H1 (cell line): ENCODE measurements around the gene SULF2. TPM values are rescaled to one million over a fixed set of nuclear protein-coding genes. Genes with fewer than 3 reads are reported as not detected.

Experiments used
- CHD7 ChIP-seq: fragments of 300-600 bp; sonication (generic); IDR thresholded peaks from 2 replicates; pipeline ENCODE4 v1.7.1; 2012; ENCODE audit warnings: low read length, moderate library complexity, mild to moderate bottlenecking, inconsistent platforms; ENCODE audit not compliant: insufficient replicate concordance
- MAX ChIP-seq: IDR thresholded peaks from 2 replicates; pipeline ENCODE4 v1.6.1; 2012; ENCODE audit warnings: inconsistent platforms
- polyA plus RNA-seq, 7 experiments: library from polyadenylated mRNA; depleted of rRNA in 3 of 7; stranded (reverse) in 5 of 7; unstranded in 2 of 7; fragments of >200 nt in 5 of 7; fragments of 200-250 nt in 2 of 7; gene quantifications; 1 replicate in 5 of 7; 2 replicates in 1 of 7; 4 replicates in 1 of 7; pipeline versions ENCODE4 v1.2.1 to v1.2.3, GENCODE V29; 2011 to 2013; ENCODE audit warnings: missing spikeins in 2 of 7, mixed read lengths in 2 of 7
- total RNA-seq: library from RNA; stranded (reverse); fragmentation: NEBNext Ultra II Directional; extraction: Animal tissue kit (Norgen Biotek cat#: 25700); gene quantifications from 2 replicates; pipeline ENCODE4 v1.2.1, GENCODE V29; 2021

SULF2 gene
- total and polyA plus RNA-seq, 2 of the 8 experiments (the other 6 are each of a cell fraction or from before 2014, with no cell fraction given): 15.7 to 28.2 TPM

- TF ChIP-seq CHD7: no peak
- TF ChIP-seq MAX: no peak
These were observed 11.7 kb upstream of the SULF2 start (continued) for GRCh38 chr20:47796971-47797370.
